KMS-11 (cell line): Measurements from ENCODE around the gene RBM38.

Experiments used
- H2AFZ ChIP-seq: fragments of 200-600 bp; sonication (generic); 2 replicates; pipeline ENCODE4 v1.6.1; 2016; ENCODE audit warnings: antibody characterized with exemption, mixed run types, low read depth
- H3K27ac ChIP-seq: fragments of 200-600 bp; sonication (generic); 2 replicates; pipeline ENCODE4 v1.6.1; 2016; ENCODE audit warnings: mild to moderate bottlenecking, mixed run types
- H3K27me3 ChIP-seq: fragments of 200-600 bp; sonication (generic); 2 replicates; pipeline ENCODE4 v1.6.1; 2017; ENCODE audit warnings: mild to moderate bottlenecking, low read depth, mixed run types, moderate library complexity; ENCODE audit not compliant: insufficient read depth
- H3K36me3 ChIP-seq: fragments of 200-600 bp; sonication (generic); 2 replicates; pipeline ENCODE4 v1.6.1; 2017; ENCODE audit warnings: mild to moderate bottlenecking, mixed run types; ENCODE audit not compliant: insufficient read depth
- H3K4me1 ChIP-seq: fragments of 200-600 bp; sonication (generic); 2 replicates; pipeline ENCODE4 v1.6.1; 2016; ENCODE audit warnings: mild to moderate bottlenecking, low read depth, mixed run types; ENCODE audit not compliant: poor library complexity, severe bottlenecking
- H3K4me2 ChIP-seq: fragments of 200-600 bp; sonication (generic); 2 replicates; pipeline ENCODE4 v1.7.0; 2016; ENCODE audit warnings: mild to moderate bottlenecking, mixed run types
- H3K4me3 ChIP-seq: fragments of 200-600 bp; sonication (generic); IDR thresholded peaks from 2 replicates; pipeline ENCODE4 v1.6.1; 2017; ENCODE audit warnings: low read depth, low read length, mixed read lengths; ENCODE audit not compliant: insufficient read depth
- H3K79me2 ChIP-seq: fragments of 200-600 bp; sonication (generic); 2 replicates; pipeline ENCODE4 v1.6.1; 2016; ENCODE audit warnings: low read depth, mixed run types; ENCODE audit not compliant: insufficient read depth
- H3K9ac ChIP-seq: fragments of 200-600 bp; sonication (generic); 2 replicates; pipeline ENCODE4 v1.6.1; 2016; ENCODE audit warnings: mild to moderate bottlenecking, mixed run types
- H4K20me1 ChIP-seq: fragments of 200-600 bp; sonication (generic); 2 replicates; pipeline ENCODE4 v1.6.1; 2016; ENCODE audit warnings: mild to moderate bottlenecking, mixed run types; ENCODE audit not compliant: insufficient read depth
- CTCF ChIP-seq: fragments of 200-600 bp; sonication (generic); conservative IDR thresholded peaks from 2 replicates; pipeline ENCODE4 v1.6.1; 2017; ENCODE audit warnings: low read depth, mild to moderate bottlenecking, antibody characterized with exemption, low read length, moderate library complexity, mixed read lengths

The RBM38 gene

GRCh38 chr20:57455386-57455785 is 64.2 kb downstream of the RBM38 start:
- no peaks in the 10 kb centered on the region; the same call in 1 of the 2 replicates for H3K27me3 ChIP-seq
- no peaks in the 10 kb centered on the region for H4K20me1 ChIP-seq
- TF ChIP-seq CTCF = no peak
- no peaks in the 10 kb centered on the region for H3K36me3 ChIP-seq
- no peak overlapping the region for H3K4me2 ChIP-seq
- no peaks in the 10 kb centered on the region for H3K79me2 ChIP-seq
- H3K4me1 ChIP-seq = no peaks in the 10 kb centered on the region
- H3K4me3 ChIP-seq = no peak overlapping the region
- H3K9ac ChIP-seq = no peak overlapping the region
- H3K27ac ChIP-seq = no peak overlapping the region
- H2AFZ ChIP-seq = no peak overlapping the region

GRCh38 chr20:57456116-57456515 is 64.9 kb downstream of the RBM38 start:
- Histone ChIP-seq H4K20me1 (no peaks in the 10 kb centered on the region), H3K27ac (no peak overlapping the region), H3K4me1 (no peaks in the 10 kb centered on the region), H3K36me3 (no peaks in the 10 kb centered on the region), H3K79me2 (no peaks in the 10 kb centered on the region), H3K9ac (no peak overlapping the region), H3K27me3 (no peaks in the 10 kb centered on the region; the same call in 1 of the 2 replicates), H2AFZ (no peak overlapping the region), H3K4me2 (no peak overlapping the region), H3K4me3 (no peak overlapping the region)
- TF ChIP-seq CTCF = no peak

- no peak overlapping the region for H3K4me3 ChIP-seq
- no peaks in the 10 kb centered on the region for H3K4me1 ChIP-seq
- H3K4me2 ChIP-seq = no peak overlapping the region
- no peak for TF ChIP-seq CTCF
- no peaks in the 10 kb centered on the region for H3K36me3 ChIP-seq
- no peaks in the 10 kb centered on the region for H3K79me2 ChIP-seq
- no peak overlapping the region for H3K27ac ChIP-seq
- H3K27me3 ChIP-seq = no peaks in the 10 kb centered on the region; the same call in 1 of the 2 replicates
- no peaks in the 10 kb centered on the region for H4K20me1 ChIP-seq
- H3K9ac ChIP-seq = no peak overlapping the region
- H2AFZ ChIP-seq = no peak overlapping the region
These were observed 66.3 kb downstream of the RBM38 start for GRCh38 chr20:57457243-57458095.

- Histone ChIP-seq H3K36me3 (no peaks in the 10 kb centered on the region), H3K9ac (no peak overlapping the region), H3K4me1 (no peaks in the 10 kb centered on the region), H3K79me2 (no peaks in the 10 kb centered on the region), H3K4me3 (no peak overlapping the region), H3K4me2 (no peak overlapping the region), H4K20me1 (no peaks in the 10 kb centered on the region), H3K27me3 (no peaks in the 10 kb centered on the region; the same call in 1 of the 2 replicates), H3K27ac (no peak overlapping the region), H2AFZ (no peak overlapping the region)
- TF ChIP-seq CTCF = no peak
These were observed 67.4 kb downstream of the RBM38 start for GRCh38 chr20:57458400-57459160.
